GM12878 (cell line): ENCODE measurements around the gene COQ9.

ENCODE experiments used
- LARP7 ChIP-seq: fragments of 450-650 bp; IDR thresholded peaks from 2 replicates; pipeline ENCODE4 v1.6.1; 2017; ENCODE audit warnings: mild to moderate bottlenecking
- MAX ChIP-seq: IDR thresholded peaks from 2 replicates; pipeline ENCODE4 v1.6.1; 2012; ENCODE audit warnings: low read depth, low read length, improper control_type of control experiment
- SP1 ChIP-seq: IDR thresholded peaks from one replicate; pipeline ENCODE4 v1.6.1; 2011; ENCODE audit warnings: low read depth, low read length

GRCh38 chr16:57478396-57479204 is 31.3 kb downstream of the COQ9 start:
- TF ChIP-seq LARP7 (no peak), SP1 (no peak), MAX (no peak)
